SIG-M5 treated with dmso at 0.1 percent for 504 hours (cell line): ENCODE results near the gene LRRC53.

Experiments
- DNase-seq: peaks from one replicate; lab custom pipeline; 2025; ENCODE audit not compliant: unreplicated experiment; lab: John Stamatoyannopoulos, UW

LRRC53 gene

DNA sequence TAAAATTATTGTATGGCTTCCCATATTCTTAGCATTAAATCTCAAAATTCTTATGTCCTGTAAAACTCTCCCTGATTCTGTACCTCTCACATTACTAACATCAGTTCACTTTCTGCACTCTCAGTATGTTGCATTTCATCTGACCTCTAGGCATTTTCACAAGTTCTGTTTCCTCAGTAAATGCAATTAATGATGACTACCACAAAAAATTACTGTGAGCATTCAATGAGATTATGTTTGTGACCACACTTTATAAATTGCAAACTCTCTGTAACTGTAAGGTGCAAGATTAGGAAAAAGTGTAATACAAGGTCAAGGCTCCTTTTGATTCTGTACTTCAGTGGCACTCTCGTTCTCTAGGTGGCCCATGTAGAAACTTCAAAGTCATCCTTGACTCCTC lies 60.4 kb downstream of the LRRC53 start:
- DNase-seq, result no peak

DNA sequence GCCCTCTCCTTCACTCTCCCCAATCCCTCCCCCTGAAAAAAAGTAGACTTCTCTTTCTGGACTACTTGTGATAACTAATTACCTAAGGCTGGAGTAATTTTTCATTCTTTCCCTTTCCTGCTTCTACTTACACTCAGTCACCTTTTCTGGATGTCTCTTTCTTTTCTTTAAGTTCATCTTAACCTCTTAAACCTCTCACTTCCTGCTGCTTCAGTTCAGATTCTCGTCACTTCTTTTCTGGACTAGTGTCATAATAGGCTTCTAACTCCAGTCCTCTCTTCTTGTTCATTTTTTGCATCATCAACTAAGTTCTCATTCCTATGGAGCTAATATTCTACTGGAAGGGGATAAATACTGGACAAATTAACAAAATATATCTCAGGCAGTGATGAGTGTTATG lies 75.4 kb downstream of the LRRC53 start:
- no peak for DNase-seq

DNA sequence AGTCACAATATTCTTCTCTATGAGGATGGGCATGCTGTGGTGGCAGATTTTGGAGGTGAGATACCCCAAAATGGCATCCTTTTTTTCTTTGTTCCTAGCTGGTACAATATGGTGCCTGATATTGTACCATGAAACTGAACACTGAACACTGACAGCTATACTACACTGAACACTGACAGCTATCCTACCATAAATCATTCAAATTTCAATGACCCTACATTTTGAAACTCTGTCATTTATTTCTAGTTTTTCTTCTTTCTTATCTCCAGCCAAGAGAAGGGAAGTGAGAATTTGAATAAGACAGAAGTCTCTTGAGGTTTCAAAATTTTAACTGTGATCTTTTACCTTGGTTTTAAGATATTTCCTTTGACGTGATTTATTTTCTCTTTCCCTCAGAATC lies 76.3 kb downstream of the LRRC53 start:
- no peak for DNase-seq

DNA sequence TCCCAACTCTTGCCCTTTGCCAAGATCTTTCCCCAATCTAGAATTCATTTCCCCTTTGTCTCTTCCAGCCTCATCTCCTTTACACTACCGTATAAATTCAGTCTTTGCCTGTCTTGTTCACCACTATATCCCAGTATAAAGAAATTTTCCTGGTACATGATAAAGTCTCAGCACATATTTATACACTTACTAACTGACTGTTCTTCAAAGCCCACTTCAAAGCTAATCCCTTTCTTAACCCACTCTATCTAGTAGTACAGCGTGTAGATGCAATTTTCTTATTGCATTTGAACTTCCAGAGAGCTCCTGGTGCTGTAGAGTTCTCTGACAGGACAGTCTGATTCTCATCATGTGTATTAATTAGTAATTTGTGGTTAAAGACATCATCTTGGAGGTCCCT lies 78.1 kb downstream of the LRRC53 start:
- no peak for DNase-seq

DNA sequence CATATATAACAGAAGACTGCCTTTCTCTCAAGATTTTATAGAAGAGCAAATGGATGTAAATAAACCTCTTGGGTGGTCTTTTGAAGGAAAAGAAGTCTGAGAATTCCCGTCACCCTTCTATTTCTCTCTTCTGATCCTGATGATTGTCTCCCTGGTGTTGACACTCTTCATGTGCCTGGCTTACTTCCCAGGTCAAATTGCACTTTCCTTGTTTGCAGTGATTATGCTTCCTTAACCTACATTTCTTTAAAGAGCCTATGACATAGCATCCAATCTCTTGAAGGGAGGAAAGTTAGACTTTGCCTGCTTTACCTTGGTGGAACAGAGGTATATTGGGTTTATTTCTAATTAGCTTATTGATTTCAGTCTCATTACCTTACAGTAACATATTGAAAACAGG lies 80.1 kb downstream of the LRRC53 start:
- no peak for DNase-seq

DNA sequence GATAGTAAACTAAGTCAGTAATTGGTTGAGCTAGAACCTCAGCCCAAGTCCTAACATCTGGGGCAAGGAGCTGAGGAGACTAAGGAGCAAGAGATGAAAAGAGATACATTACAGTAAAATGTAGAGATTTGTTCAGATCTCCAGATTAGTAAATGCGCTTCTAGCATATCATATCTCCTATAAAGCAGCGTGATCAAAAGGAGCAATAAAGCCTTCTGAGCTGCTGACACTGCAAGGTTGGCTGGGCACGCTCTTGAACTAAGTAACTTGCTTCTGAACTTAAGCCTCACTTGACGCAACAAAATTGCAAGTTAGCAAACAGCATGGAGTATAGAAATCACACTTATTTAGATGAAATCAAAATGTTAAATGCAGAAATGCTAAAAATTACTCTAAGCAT lies 80.9 kb downstream of the LRRC53 start:
- DNase-seq, result no peak

DNA sequence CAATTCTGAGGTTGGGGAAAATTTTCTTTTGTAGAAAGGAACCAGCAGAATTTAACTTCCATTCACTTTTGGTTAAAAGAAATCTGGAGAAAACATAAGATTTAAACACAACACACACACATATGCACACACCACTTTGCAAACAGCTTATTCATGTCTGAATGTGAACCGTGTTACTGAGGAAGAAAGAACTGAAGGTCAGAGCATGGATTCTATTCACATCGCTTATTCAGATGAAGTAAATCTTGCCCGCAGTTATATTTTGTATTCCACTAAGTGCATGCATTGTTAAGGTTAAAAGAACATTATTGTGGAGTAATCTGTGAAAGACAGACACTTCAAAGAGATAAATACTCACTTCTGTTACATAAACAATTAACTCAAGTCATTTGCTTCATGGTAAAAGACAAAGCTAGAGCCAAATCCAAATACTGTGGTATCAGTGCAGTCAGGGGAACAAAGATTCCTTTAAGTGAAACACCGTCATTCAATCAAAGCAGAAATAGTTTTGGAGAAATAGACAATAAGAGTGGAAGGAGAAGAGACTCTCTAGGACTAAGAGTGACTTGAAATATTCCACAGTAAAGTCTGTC lies 82.0 kb downstream of the LRRC53 start:
- no peak for DNase-seq

DNA sequence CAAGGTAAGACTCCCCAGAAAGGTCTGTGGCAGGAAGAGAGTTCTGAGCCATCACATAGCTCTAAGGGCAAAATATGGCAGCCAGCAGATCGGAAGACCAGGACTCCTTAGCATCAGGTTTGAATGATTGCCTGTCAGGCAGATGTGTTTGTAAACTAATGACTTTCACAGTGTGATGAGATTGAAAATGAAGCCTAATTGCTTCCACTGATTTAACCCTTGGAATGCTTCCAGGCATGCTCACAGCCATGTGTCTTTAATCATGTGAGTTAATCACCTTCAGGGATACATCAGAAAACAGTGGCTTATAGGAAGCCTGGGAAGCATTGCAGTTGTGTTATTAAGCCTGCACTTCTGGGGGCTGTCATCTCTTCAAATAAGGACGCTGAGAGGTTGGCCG lies 82.8 kb downstream of the LRRC53 start:
- no peak for DNase-seq

DNA sequence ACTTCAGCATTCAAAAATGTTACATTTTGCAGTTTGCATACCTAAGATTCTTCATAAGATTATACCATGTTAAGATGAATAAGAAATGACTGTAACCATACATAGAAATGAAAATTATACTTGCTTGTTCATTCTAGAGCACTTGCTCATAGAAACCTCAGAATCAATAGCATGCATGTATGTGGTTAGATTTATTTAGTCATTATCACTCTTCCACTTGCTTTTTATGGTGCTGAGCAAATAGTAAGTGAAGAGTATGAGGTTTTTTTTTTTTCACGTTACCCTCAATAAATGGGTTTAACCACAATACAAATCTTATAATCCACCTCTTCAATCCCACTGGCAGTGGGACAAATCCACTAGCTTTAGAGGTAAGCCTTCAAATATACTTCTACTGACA lies 84.7 kb downstream of the LRRC53 start:
- no peak for DNase-seq

DNA sequence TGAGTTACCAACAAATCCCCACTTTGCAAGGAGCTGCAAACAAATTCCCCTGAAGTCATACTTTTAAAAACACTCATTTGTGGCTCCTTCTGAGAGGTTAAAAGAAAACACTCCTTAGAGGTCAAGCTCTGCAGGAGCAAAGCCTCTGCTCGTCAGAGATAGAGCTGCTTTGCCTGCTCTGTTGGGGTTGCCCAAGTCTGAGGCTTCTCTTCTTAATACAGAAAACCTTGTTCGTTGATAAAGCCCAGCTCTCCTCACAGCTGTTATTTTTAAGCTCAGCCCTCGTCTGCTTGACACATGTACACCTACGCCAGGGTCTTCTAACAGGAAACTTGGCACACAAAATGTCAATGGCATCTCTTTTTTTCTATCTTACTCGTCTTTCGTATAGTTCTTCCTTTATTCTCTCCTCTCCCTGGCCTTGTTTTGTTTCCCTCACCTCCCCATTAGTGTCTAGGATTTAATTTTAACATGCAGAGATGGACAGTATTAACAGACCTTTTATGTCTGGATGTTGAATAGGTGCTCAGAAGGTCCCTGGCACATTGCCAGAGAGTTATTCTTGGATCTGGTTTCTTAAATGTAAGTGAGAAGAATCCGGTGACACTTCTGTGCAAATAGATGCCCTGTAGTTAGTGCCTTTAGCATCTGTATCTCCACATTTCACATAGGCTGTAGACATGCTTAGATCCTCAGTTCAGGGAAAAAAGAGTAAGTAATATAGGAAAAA lies 86.0 kb downstream of the LRRC53 start:
- no peak for DNase-seq

DNA sequence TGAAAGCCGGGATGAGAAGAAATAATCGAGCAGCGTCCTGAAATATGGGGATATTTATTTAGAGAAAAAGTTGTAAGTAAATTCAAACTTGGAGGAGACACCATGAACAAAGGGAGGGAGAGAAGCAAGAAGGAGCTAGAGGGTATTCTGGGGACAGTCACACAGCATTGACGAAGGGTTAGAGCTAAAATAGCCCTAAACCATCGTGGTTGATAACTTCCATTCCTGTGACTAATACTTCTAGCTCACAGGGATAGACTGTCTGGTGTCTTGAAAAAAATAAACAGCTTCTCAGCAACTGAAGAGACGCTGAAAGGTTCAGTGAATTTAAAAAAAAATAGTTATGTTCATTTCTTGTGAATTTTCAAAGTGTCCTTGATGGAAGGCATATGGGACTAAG lies 86.7 kb downstream of the LRRC53 start:
- no peak for DNase-seq

DNA sequence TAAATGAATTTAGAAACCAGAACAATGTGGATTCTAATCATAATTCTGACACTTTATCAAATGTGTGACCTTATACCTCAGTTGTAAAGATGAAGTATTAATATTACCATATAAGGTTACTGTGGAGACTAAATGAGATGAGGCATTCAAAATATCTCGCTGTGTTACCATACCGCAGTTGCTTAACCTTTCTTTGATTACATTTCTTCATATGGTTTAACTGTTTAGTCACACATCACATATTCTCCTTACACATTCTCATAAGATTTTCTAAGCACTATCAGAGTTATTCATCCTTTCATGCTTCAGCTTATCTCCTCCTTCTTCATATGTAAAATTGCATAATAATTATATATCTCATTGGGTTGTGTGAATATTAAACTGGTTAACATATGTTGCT lies 88.9 kb downstream of the LRRC53 start:
- no peak for DNase-seq

DNA sequence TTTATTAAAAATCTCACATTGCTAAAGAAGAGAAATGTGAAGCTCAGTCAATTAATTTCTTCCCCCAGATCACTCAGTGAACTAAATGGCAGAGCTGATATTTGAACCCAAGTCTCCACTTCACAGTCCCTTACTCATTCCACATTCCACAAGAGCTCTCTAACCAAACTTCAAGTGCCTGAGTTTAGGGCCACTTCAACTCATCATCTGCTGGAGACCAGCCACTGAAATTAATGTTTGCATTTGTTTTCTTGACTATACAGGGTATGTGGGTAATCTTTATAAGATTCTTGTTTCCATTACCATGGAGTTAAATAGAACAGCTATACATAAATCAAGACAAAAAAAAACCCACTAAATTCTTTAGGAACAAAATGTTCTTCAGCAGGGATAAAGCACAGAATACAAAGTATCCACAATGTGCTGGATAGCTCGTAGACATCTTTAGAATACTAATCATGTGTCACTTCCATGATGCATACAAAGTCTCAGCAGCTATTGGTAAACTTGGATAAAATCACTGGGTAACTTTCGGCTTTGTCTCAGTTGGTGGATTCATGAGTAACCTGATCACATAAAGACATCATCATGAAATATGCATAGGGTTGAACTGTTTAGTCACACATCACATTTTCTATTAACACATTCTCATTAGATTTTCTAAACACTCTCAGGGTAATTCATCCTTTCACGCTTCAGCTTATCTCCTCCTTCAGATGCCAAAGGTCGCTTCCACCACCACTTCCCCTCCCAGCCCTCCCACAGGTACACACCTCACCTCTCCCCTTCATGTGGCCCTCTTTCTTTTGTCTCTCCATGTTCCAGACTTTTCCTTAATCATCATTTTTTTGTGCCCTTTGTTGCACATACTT lies 89.8 kb downstream of the LRRC53 start:
- DNase-seq, result no peak

DNA sequence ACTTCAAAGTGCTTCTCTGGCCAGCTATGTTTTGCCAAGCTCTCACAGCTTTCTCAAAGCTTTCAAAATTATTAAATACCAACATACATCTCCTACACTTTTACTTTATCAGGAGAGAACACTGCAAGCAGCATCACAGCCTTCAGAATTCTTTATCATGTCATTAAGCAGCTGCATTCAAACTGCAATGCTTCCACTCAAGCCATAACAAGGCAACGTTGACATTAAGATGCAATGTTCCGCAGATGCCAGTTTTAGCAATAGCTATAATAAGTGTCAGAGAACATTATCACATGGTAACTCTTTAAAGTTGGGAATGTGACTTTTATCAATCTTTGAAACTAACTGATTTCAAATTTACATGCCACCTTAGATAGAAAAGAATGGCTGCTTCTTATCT lies 91.9 kb downstream of the LRRC53 start:
- no peak for DNase-seq
